Calu3 (cell line): ENCODE measurements around the gene NGEF. TPM values are rescaled to one million over a fixed set of nuclear protein-coding genes. Genes with fewer than 3 reads are reported as not detected.

Source experiments
- BruUV-seq: library from RNA; stranded (reverse); fragments of 400-500 nt; replicated peaks from 2 replicates; lab custom pipeline; 2021; lab: Mats Ljungman, UMichigan
- CTCF ChIA-PET: fragments of 300-600 bp; sonication (Branson Sonifier 250); formaldehyde crosslinking; loops from one replicate; lab custom pipeline; 2022; ENCODE audit warnings: antibody characterized with exemption; lab: Charles Lee
- DNase-seq: peaks from one replicate; pipeline ENCODE4 v3.0.0; 2022
- H3K27ac Mint-ChIP-seq: one replicate; pipeline ENCODE4 v1.8.0; 2022; ENCODE audit warnings: mixed read lengths; ENCODE audit not compliant: unreplicated experiment
- H3K27me3 Mint-ChIP-seq: one replicate; pipeline ENCODE4 v1.8.0; 2022; ENCODE audit warnings: mixed read lengths; ENCODE audit not compliant: unreplicated experiment
- H3K36me3 Mint-ChIP-seq: one replicate; pipeline ENCODE4 v1.8.0; 2022; ENCODE audit warnings: mild to moderate bottlenecking, moderate library complexity, mixed read lengths; ENCODE audit not compliant: insufficient read depth, unreplicated experiment
- H3K4me1 Mint-ChIP-seq: one replicate; pipeline ENCODE4 v1.8.0; 2022; ENCODE audit warnings: mild to moderate bottlenecking, low read depth, mixed read lengths; ENCODE audit not compliant: unreplicated experiment
- H3K4me3 Mint-ChIP-seq: one replicate; pipeline ENCODE4 v1.8.0; 2022; ENCODE audit warnings: mild to moderate bottlenecking, low read depth, moderate library complexity, mixed read lengths; ENCODE audit not compliant: unreplicated experiment
- H3K9me3 Mint-ChIP-seq: one replicate; pipeline ENCODE4 v1.8.0; 2022; ENCODE audit warnings: low read depth, mixed read lengths; ENCODE audit not compliant: unreplicated experiment
- intact Hi-C: fragments of 100-400 bp; cut with micrococcal nuclease; formaldehyde crosslinking; loops from one replicate; pipeline ENCODE4 v1.10.0; 2022; ENCODE audit not compliant: unreplicated experiment
- total RNA-seq: library from RNA; stranded (reverse); gene quantifications from 2 replicates; pipeline ENCODE4 v1.2.3, GENCODE V29; 2022
- TF ChIP-seq, protein P1 (sequence below): fragments of 200-600 bp; IDR thresholded peaks from one replicate; pipeline ENCODE4 v1.8.0; 2022; ENCODE audit warnings: antibody characterized with exemption; ENCODE audit not compliant: unreplicated experiment

Gene NGEF
- total RNA-seq, 1 experiment from 2014 or later, result 1.7 TPM

DNA sequence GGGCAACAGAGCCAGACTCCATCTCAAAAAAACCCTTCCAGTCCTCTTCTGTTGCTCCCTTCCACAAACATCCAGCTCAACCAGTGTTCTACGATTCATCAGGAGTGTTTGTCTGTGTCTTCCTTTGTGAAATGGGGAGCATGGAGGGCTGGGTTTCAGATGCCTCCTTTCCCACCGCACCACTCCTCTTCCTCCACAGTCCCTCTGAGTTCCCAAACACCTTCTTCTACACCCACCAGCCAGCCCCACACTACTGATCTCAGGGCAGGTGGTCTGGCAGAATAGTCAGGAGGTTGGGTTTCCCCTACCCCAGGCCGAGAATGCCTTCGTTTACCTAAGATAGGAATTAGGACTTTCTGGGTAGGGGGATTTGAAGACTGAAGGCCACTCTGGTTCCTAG is 36.9 kb downstream of the NGEF start:
- Mint-ChIP-seq H3K27me3 (no peaks in the 10 kb centered on the region), H3K9me3 (no peaks in the 10 kb centered on the region), H3K4me1 (peaks cover 29% of the 10 kb centered on the region), H3K36me3 (peaks cover 1% of the 10 kb centered on the region), H3K27ac (no peak overlapping the region), H3K4me3 (no peak overlapping the region)
- intact Hi-C loops, result no loop called here
- BruUV-seq, result no TSS peak
- no peak for DNase-seq
- TF ChIP-seq, protein P1, sequence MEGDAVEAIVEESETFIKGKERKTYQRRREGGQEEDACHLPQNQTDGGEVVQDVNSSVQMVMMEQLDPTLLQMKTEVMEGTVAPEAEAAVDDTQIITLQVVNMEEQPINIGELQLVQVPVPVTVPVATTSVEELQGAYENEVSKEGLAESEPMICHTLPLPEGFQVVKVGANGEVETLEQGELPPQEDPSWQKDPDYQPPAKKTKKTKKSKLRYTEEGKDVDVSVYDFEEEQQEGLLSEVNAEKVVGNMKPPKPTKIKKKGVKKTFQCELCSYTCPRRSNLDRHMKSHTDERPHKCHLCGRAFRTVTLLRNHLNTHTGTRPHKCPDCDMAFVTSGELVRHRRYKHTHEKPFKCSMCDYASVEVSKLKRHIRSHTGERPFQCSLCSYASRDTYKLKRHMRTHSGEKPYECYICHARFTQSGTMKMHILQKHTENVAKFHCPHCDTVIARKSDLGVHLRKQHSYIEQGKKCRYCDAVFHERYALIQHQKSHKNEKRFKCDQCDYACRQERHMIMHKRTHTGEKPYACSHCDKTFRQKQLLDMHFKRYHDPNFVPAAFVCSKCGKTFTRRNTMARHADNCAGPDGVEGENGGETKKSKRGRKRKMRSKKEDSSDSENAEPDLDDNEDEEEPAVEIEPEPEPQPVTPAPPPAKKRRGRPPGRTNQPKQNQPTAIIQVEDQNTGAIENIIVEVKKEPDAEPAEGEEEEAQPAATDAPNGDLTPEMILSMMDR, result no peak
- CTCF ChIA-PET, result no interaction called here

DNA sequence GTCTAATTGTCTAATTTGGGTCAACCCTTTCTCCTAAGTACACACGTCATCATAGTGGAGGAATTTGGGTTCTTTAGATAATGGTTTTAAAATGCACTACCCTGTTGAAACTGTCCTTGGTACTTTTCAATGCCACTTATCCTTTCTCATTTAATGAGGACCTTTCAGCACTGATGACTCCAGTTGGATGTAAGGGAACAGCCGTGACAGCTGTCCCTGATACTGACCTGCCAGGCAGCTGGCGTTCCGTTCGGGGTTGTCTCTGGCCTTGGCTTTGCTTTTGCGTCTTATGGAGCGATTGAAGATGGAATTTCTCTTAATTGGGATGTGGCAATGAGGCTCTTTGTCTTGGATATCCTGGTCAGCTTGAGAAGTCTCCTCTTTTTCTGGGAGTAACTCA is 38.7 kb downstream of the NGEF start:
- Mint-ChIP-seq H3K27ac (no peak overlapping the region), H3K27me3 (no peaks in the 10 kb centered on the region), H3K9me3 (no peaks in the 10 kb centered on the region), H3K4me1 (peaks cover 11% of the 10 kb centered on the region), H3K4me3 (no peak overlapping the region), H3K36me3 (no peaks in the 10 kb centered on the region)
- TF ChIP-seq, protein P1, result no peak
- DNase-seq, result no peak
- CTCF ChIA-PET, result no interaction called here
- intact Hi-C loops, result no loop called here
- BruUV-seq, result no TSS peak

DNA sequence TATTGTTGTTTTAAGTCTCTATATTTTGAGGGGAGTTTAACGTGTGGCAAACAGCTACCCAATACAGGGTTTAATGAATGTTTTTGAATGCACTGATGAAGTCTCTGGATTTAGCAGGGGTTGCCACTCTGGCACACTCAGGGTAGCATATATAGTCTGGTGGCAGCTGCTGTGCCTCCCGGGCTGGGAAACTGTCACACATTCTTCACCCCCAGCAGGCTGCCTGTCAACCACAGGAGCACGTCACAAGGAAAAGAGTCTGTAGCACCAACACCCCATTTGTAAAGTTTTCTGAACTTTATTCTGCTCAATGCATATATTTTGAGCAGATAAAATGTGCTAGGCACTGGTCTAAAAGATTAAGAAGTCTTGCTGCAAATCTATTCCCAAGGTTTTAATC is 39.3 kb downstream of the NGEF start:
- Mint-ChIP-seq H3K36me3 (no peaks in the 10 kb centered on the region), H3K9me3 (no peaks in the 10 kb centered on the region), H3K27ac (no peak overlapping the region), H3K4me3 (no peak overlapping the region), H3K4me1 (peaks cover 8% of the 10 kb centered on the region), H3K27me3 (no peaks in the 10 kb centered on the region)
- no peak for DNase-seq
- CTCF ChIA-PET, result no interaction called here
- BruUV-seq, result no TSS peak
- TF ChIP-seq, protein P1, result no peak
- intact Hi-C loops, result no loop called here

DNA sequence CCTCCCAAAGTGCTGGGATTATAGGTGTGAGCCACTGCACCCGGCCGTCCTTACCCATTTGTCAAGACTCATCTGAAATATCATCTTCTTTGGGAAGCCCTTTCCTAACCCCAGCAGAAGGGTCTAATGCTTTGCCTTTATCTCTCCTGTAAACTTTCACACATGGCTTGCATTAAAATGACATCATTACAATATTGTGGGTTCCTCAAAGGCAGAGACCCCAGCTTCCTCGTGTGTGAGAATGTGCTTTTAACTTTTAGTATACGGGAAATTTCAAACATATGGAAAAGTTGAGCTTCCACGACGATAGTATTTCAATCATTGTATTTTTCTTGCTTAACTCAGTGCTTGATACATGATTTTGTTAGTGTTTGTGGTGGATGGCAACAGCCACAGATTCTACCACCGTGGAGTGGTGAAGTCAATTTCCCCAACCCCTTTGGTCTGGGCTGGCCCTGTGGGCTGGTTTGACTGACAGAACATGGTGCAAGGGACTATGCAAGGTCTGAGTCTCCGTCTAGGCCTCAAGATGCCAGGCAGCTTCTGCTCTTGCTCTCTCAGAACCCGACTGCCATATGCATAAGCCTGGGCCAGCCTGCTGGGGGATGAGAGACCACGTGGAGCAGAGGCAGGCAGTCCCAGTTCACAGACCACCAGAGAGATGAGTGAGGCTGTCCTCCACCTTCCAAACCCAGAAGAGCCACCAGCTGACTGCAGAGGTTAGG is 39.9 kb downstream of the NGEF start:
- Mint-ChIP-seq H3K4me3 (no peak overlapping the region), H3K27me3 (no peaks in the 10 kb centered on the region), H3K27ac (no peak overlapping the region), H3K36me3 (no peaks in the 10 kb centered on the region), H3K9me3 (no peaks in the 10 kb centered on the region), H3K4me1 (peaks cover 8% of the 10 kb centered on the region)
- no TSS peak for BruUV-seq
- intact Hi-C loops, result no loop called here
- DNase-seq, result no peak
- TF ChIP-seq, protein P1, result no peak
- CTCF ChIA-PET, result no interaction called here
